Loucy (cell line): ENCODE data around the gene ZIM2.

Experiments
- H2AFZ ChIP-seq: fragments of 200-600 bp; sonication (generic); 2 replicates; pipeline ENCODE4 v1.6.0; 2016; ENCODE audit warnings: antibody characterized with exemption, mild to moderate bottlenecking, low read length, moderate library complexity
- H3F3A ChIP-seq: fragments of 200-600 bp; 2 replicates; pipeline ENCODE4 v1.6.0; 2016; ENCODE audit warnings: antibody characterized with exemption, low read depth, mild to moderate bottlenecking
- H3K27me3 ChIP-seq: fragments of 200-600 bp; sonication (generic); 2 replicates; pipeline ENCODE4 v1.6.1; 2014; ENCODE audit warnings: low read length, mild to moderate bottlenecking; ENCODE audit not compliant: insufficient read depth, poor library complexity, severe bottlenecking
- H3K36me3 ChIP-seq: fragments of 200-600 bp; sonication (generic); 2 replicates; pipeline ENCODE4 v1.6.1; 2016; ENCODE audit warnings: low read length; ENCODE audit not compliant: insufficient read depth
- H3K4me1 ChIP-seq: fragments of 200-600 bp; sonication (generic); 2 replicates; pipeline ENCODE4 v1.5.1; 2014; ENCODE audit warnings: low read length, mild to moderate bottlenecking; ENCODE audit not compliant: insufficient read depth, poor library complexity, severe bottlenecking
- H3K4me2 ChIP-seq: fragments of 200-600 bp; sonication (generic); 2 replicates; pipeline ENCODE4 v1.6.0; 2014; ENCODE audit warnings: antibody characterized with exemption, low read length, low read depth, mild to moderate bottlenecking; ENCODE audit not compliant: poor library complexity, severe bottlenecking
- H3K4me3 ChIP-seq: fragments of 200-600 bp; sonication (generic); 2 replicates; pipeline ENCODE4 v1.5.1; 2014; ENCODE audit warnings: low read length, mild to moderate bottlenecking, mixed read lengths; ENCODE audit not compliant: poor library complexity, severe bottlenecking
- H3K79me2 ChIP-seq: fragments of 200-600 bp; sonication (generic); 2 replicates; pipeline ENCODE4 v1.6.1; 2014; ENCODE audit warnings: low read length; ENCODE audit not compliant: insufficient read depth
- H3K9ac ChIP-seq: fragments of 200-600 bp; sonication (generic); 2 replicates; pipeline ENCODE4 v1.6.0; 2014; ENCODE audit warnings: mild to moderate bottlenecking, low read depth, low read length, moderate library complexity; ENCODE audit not compliant: poor library complexity, severe bottlenecking
- H3K9me2 ChIP-seq: fragments of 200-600 bp; sonication (generic); replicated peaks from 2 replicates; pipeline ENCODE4 v1.6.1; 2016; ENCODE audit warnings: low read depth, low read length, mixed read lengths
- H3K9me3 ChIP-seq: fragments of 200-600 bp; sonication (generic); 2 replicates; pipeline ENCODE4 v1.6.1; 2014; ENCODE audit warnings: mild to moderate bottlenecking, antibody characterized with exemption, low read length, low read depth; ENCODE audit not compliant: insufficient read depth
- H4K20me1 ChIP-seq: fragments of 200-600 bp; sonication (generic); 2 replicates; pipeline ENCODE4 v1.6.0; 2014; ENCODE audit warnings: antibody characterized with exemption, low read length, mild to moderate bottlenecking; ENCODE audit not compliant: insufficient read depth, poor library complexity, severe bottlenecking
- CTCF ChIP-seq: fragments of 200-600 bp; sonication (generic); conservative IDR thresholded peaks from 2 replicates; pipeline ENCODE4 v1.5.1; 2014; ENCODE audit warnings: mild to moderate bottlenecking, antibody characterized with exemption, low read length
- EZH2phosphoT487 ChIP-seq: fragments of 200-600 bp; IDR thresholded peaks from 2 replicates; pipeline ENCODE4 v1.6.1; 2018; ENCODE audit warnings: antibody characterized with exemption, mild to moderate bottlenecking, moderate library complexity, borderline replicate concordance

Gene ZIM2

GRCh38 chr19:56819166-56819565, 21.4 kb downstream of the ZIM2 start:
- TF ChIP-seq EZH2phosphoT487 (no peak), CTCF (no peak)
- peaks cover 22% of the 10 kb centered on the region; the same call in 1 of the 2 replicates for H3K9me3 ChIP-seq

GRCh38 chr19:56814656-56815055, 25.9 kb downstream of the ZIM2 start:
- Histone ChIP-seq H3K4me2 (no peak overlapping the region), H4K20me1 (no peaks in the 10 kb centered on the region), H3K9me2 (no peaks in the 10 kb centered on the region), H3K4me3 (no peak overlapping the region), H3K79me2 (no peaks in the 10 kb centered on the region), H3K9me3 (peaks cover 16% of the 10 kb centered on the region; the same call in 1 of the 2 replicates), H3F3A (no peaks in the 10 kb centered on the region), H3K36me3 (no peaks in the 10 kb centered on the region), H3K27me3 (no peaks in the 10 kb centered on the region), H3K9ac (no peak overlapping the region), H3K4me1 (no peaks in the 10 kb centered on the region), H2AFZ (no peak overlapping the region)
- TF ChIP-seq CTCF: no peak
- no peak for TF ChIP-seq EZH2phosphoT487

More at GRCh38 chr19:56819166-56819565, 21.4 kb downstream of the ZIM2 start:
- Histone ChIP-seq H4K20me1 (no peaks in the 10 kb centered on the region), H3K4me2 (no peak overlapping the region), H3K36me3 (no peaks in the 10 kb centered on the region), H3F3A (no peaks in the 10 kb centered on the region), H2AFZ (no peak overlapping the region), H3K4me1 (no peaks in the 10 kb centered on the region), H3K79me2 (no peaks in the 10 kb centered on the region), H3K9me2 (no peaks in the 10 kb centered on the region), H3K27me3 (no peaks in the 10 kb centered on the region), H3K4me3 (no peak overlapping the region), H3K9ac (no peak overlapping the region)

GRCh38 chr19:56813531-56813930, 27.0 kb downstream of the ZIM2 start:
- no peak for TF ChIP-seq EZH2phosphoT487
- TF ChIP-seq CTCF: no peak
- Histone ChIP-seq H3F3A (no peaks in the 10 kb centered on the region), H3K4me1 (no peaks in the 10 kb centered on the region), H3K9ac (no peak overlapping the region), H4K20me1 (no peaks in the 10 kb centered on the region), H3K4me2 (no peak overlapping the region), H3K9me3 (peaks cover 12% of the 10 kb centered on the region; the same call in 1 of the 2 replicates), H3K36me3 (no peaks in the 10 kb centered on the region), H3K9me2 (no peaks in the 10 kb centered on the region), H2AFZ (no peak overlapping the region), H3K4me3 (no peak overlapping the region), H3K79me2 (no peaks in the 10 kb centered on the region), H3K27me3 (no peaks in the 10 kb centered on the region)
